22Rv1 (cell line): ENCODE measurements around the gene ABL1.
A peak's percentile ranks its signal among the peaks of the same experiment; 100 is the strongest.

ENCODE experiments used
- CTCF ChIP-seq: fragments of 450-650 bp; IDR thresholded peaks from 2 replicates; pipeline ENCODE4 v1.5.1; 2017; ENCODE audit warnings: mild to moderate bottlenecking
- ZFX ChIP-seq: fragments of 450-650 bp; IDR thresholded peaks from 2 replicates; pipeline ENCODE4 v1.6.1; 2017; ENCODE audit warnings: antibody characterized with exemption, borderline replicate concordance

DNA sequence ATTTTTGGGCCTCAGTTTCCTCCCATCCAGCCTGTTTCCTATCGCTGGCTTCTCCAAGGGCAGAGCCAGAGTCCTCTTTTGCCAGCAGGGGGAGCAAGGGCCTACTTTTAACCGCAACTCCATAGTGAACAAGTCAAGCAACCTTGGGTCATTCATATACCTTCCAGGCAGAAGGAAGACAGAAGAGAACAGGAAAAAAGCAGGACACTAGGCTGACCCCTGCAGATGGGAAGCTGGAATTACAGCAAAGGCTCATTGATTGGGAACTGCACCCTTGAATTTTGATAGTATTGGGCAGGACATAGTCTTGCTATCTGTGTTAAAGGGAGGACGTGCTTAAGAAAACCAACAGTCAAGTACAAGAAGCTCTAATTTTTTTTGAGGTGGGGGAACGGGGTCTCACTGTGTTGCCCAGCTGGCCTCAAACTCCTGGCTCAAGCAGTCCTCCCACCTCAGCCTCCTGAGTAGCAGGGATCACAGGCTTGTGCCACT is 31.5 kb downstream of the ABL1 start:
- TF ChIP-seq CTCF (peak; percentile 97), ZFX (no peak)
